ENCODE data around the gene STYXL1.

The STYXL1 gene

DNA sequence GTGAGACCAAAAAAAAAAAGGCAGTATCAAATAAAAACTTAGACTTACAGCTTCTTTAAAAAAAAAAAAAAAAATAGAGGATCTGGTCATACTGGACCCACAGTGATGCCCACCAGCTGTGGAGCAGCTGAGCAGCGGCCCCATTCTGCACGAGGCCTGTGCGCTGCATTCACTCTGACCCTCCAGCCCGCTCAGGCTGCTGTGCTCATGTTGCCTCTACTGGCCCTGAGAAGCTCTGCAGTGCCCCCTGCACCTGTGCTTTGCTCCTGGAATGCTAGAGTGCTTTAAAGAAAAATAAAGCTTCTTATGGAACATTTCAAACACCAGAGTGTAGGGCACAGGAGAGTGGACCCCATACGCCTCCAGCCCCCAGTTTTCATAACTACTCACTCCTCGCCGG lies 86.6 kb downstream of the STYXL1 start:
- TF ChIP-seq, protein P1, sequence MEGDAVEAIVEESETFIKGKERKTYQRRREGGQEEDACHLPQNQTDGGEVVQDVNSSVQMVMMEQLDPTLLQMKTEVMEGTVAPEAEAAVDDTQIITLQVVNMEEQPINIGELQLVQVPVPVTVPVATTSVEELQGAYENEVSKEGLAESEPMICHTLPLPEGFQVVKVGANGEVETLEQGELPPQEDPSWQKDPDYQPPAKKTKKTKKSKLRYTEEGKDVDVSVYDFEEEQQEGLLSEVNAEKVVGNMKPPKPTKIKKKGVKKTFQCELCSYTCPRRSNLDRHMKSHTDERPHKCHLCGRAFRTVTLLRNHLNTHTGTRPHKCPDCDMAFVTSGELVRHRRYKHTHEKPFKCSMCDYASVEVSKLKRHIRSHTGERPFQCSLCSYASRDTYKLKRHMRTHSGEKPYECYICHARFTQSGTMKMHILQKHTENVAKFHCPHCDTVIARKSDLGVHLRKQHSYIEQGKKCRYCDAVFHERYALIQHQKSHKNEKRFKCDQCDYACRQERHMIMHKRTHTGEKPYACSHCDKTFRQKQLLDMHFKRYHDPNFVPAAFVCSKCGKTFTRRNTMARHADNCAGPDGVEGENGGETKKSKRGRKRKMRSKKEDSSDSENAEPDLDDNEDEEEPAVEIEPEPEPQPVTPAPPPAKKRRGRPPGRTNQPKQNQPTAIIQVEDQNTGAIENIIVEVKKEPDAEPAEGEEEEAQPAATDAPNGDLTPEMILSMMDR (IDR thresholded peaks at IDR 0.05; ENCODE audit: extremely low read depth, missing control alignments): no peak
- no peak for DNase-seq (ENCODE audit: low spot score)

DNA sequence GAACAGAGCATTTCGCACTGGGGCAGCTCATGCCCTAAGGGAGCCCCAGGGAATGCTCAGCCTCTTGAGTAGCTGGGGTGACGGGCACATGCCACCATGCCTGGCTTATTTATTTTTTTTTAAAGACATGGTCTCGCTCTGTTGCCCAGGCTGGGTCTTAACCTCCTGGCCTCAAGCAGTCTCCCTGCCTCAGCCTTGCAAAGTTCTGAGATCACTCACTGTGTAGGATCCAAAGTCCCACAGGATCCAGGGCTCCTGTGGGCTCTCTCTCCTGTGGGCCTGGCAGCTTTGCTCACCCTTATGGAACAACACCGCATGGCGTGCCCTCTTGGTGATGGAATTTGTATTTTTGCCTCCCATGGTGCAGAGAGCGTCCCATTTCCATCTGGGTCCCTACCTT lies 87.4 kb downstream of the STYXL1 start:
- DNase-seq (ENCODE audit: low spot score): no peak
- TF ChIP-seq, protein P1 (IDR thresholded peaks at IDR 0.05; ENCODE audit: extremely low read depth, missing control alignments): no peak

DNA sequence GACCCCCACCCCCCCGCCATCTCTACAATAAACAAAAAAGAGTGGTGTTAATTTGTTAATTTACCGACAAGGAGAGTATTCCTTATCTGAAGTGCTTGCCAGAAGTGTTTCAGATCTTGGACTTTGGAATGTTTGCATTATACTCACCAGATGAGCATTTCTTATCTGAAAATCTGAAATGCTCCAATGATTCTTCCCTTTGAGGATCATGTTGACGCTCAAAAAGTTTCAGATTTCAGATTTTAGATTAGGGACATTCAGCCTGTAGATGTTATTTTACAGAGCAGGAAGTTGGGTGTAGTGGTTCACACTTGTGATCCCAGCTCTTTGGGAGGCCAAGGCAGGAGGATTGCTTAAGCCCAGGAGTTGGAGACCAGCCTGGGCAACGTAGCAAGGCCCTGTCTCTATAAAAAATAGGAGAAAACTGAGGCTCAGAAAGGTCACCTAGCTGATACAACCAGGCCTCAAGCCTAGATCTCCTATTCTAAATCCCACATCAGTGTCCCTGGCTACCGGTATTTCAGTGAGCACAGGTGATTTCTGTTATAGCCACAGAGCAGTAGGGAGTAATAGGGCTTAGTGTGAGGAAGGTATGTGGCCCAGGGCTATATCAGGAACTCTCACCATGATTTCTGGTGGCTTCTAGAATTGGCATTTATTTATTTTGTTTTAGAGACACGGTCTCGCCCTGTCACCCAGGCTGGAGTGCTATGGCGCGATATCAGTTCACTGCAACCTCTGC lies 88.8 kb downstream of the STYXL1 start:
- TF ChIP-seq, protein P1 (IDR thresholded peaks at IDR 0.05; ENCODE audit: extremely low read depth, missing control alignments): no peak
- DNase-seq (ENCODE audit: low spot score): no peak

DNA sequence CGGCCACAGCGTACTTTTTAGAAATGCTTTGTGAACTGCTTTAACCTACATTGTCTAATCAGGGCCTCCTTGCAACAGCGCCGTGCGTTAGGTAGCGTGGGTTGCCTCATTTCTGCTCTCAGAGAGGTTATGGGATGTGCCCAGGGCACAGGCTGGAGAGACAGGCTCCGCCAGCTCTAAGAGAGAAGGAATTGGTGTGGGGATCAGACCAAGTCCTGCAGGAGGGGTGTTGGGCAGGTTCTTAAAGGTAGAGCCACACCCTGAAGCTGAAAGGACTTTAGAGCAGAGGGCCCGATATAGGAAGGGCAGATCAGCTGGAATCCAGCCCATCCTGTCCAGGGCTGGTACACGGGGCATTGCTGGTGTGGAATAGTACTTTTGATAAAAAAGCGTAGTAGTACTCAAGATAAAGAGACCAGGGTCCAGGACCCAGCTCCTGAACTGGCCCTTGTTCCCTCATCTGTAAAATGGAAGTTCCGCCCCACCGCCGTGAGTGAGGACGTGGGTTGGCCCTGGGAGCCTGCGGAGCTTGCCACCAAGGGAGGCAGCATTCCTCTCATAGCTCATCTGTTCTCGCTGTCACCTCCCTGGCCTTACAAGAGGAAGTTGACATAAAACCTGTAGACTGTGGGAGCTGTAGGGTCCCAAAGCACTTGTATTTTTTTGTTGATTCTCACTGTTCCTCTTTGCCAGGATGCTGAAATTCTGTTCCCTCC lies 90.6 kb downstream of the STYXL1 start:
- no peak for DNase-seq (ENCODE audit: low spot score)
- TF ChIP-seq, protein P1 (IDR thresholded peaks at IDR 0.05; ENCODE audit: extremely low read depth, missing control alignments): no peak

DNA sequence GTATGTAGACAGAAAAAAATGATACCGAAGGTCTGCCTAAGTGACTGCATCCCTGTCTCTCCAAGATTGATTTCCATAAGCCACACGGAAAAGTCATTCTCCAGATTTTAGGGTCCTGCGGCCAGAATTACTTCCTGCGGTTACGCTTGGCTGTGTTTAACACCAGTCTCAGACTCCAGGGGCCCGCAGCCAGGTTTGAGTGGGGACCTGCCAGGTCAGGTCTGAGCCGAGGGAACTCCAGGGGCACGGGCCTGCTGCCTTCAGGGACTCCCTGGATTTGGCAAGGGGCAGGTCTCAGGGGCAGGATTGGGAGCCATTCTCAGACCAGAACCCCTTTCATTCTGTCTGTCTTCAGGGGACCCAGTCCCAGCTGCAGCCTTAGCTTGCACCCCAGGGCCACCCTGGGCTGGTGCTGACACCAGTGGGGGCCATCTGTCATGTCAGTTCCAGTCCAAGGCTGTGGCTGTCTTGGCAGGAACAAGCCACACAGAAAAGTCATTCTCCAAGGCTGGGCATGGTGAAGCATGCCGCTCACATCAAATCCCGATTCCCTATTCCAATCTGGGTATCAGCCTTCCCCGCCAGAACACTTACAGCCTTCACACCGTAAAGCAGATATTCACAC lies 92.4 kb downstream of the STYXL1 start:
- TF ChIP-seq, protein P1 (IDR thresholded peaks at IDR 0.05; ENCODE audit: extremely low read depth, missing control alignments): no peak

DNA sequence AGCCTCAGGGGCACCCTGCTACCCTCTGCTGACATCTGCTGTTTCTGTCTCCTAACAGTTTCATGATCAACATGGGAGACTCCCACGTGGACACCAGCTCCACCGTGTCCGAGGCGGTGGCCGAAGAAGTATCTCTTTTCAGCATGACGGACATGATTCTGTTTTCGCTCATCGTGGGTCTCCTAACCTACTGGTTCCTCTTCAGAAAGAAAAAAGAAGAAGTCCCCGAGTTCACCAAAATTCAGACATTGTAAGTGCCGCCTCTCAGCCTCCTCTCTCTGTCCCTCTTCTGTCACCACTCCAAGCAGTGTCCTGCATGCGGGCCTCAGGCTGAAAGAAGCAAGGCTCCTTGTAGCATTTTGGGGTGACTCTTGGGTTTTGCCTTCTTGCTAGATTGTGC lies 93.9 kb downstream of the STYXL1 start:
- TF ChIP-seq, protein P1 (IDR thresholded peaks at IDR 0.05; ENCODE audit: extremely low read depth, missing control alignments): no peak
- DNase-seq (ENCODE audit: low spot score): no peak

More for the DNA sequence above, 92.4 kb downstream of the STYXL1 start:
- no peak for DNase-seq (ENCODE audit: low spot score)

DNA sequence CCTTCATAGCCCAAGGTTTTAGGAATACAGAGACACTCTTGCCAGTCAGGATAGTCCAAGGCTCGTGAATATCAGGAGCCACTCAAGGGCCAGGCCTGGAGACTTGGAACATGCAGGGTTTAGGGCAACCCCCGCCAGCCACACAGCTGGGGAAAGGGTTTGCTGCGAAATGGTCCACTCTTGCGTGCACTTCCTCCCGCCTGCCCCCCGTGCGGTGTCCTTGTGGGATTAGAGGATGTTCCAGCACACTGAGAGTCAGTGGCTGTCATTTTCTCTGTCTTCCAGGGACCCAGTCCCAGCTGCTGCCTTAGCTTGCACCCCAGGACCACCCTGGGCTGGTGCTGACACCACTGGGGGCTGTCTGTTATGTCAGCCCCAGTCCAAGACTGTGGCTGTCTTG lies 94.4 kb downstream of the STYXL1 start:
- no peak for DNase-seq (ENCODE audit: low spot score)
- TF ChIP-seq, protein P1 (IDR thresholded peaks at IDR 0.05; ENCODE audit: extremely low read depth, missing control alignments): no peak
